SK-N-SH treated with all-trans-retinoic acid at 6 μM for 48 hours (cell line): ENCODE data around the gene HRK.

ENCODE experiments used
- ATAC-seq: fragments of 200-7000 bp; cut with Tn5 transposase; 3 replicates; pipeline ENCODE4 v1.9.1; 2020; ENCODE audit warnings: mild to moderate bottlenecking, moderate library complexity
- ARNTL ChIP-seq: fragments of 450-650 bp; formaldehyde crosslinking; IDR thresholded peaks from 2 replicates; pipeline ENCODE4 v1.5.0; 2020; ENCODE audit warnings: low read depth, mild to moderate bottlenecking, moderate library complexity, borderline replicate concordance
- BACH2 ChIP-seq: fragments of 250-450 bp; sonication (Bioruptor Pico); IDR thresholded peaks from 2 replicates; pipeline ENCODE4 v1.9.0; 2021; ENCODE audit warnings: mild to moderate bottlenecking, borderline replicate concordance
- CREB5 ChIP-seq: fragments of 250-450 bp; sonication (Bioruptor Pico); IDR thresholded peaks from 2 replicates; pipeline ENCODE4 v1.5.1; 2020; ENCODE audit warnings: low read depth, mild to moderate bottlenecking, moderate library complexity
- CSDC2 ChIP-seq: fragments of 250-450 bp; sonication (Bioruptor Pico); IDR thresholded peaks from 2 replicates; pipeline ENCODE4 v1.5.0; 2020; ENCODE audit warnings: mild to moderate bottlenecking, moderate library complexity
- ESRRG ChIP-seq: fragments of 250-450 bp; sonication (Bioruptor Pico); IDR thresholded peaks from 2 replicates; pipeline ENCODE4 v1.6.1; 2021; ENCODE audit warnings: mild to moderate bottlenecking
- GLIS3 ChIP-seq: fragments of 250-450 bp; sonication (Bioruptor Pico); IDR thresholded peaks from 2 replicates; pipeline ENCODE4 v1.5.0; 2020; ENCODE audit warnings: mild to moderate bottlenecking, moderate library complexity
- ISL1 ChIP-seq: fragments of 250-450 bp; sonication (Bioruptor Pico); IDR thresholded peaks from 2 replicates; pipeline ENCODE4 v2.1.2; 2022; ENCODE audit warnings: mild to moderate bottlenecking, moderate library complexity
- POU6F1 ChIP-seq: fragments of 250-450 bp; sonication (Bioruptor Pico); IDR thresholded peaks from 2 replicates; pipeline ENCODE4 v1.8.0; 2021; ENCODE audit warnings: low read depth, mild to moderate bottlenecking, moderate library complexity, borderline replicate concordance
- PPARA ChIP-seq: fragments of 250-450 bp; sonication (Bioruptor Pico); IDR thresholded peaks from 2 replicates; pipeline ENCODE4 v1.5.0; 2020; ENCODE audit warnings: mild to moderate bottlenecking, borderline replicate concordance
- RARB ChIP-seq: fragments of 250-450 bp; sonication (Bioruptor Pico); IDR thresholded peaks from 2 replicates; pipeline ENCODE4 v1.8.0; 2021; ENCODE audit warnings: mild to moderate bottlenecking, moderate library complexity
- TCF4 ChIP-seq: fragments of 250-450 bp; sonication (Bioruptor Pico); IDR thresholded peaks from 2 replicates; pipeline ENCODE4 v1.8.0; 2021; ENCODE audit warnings: mild to moderate bottlenecking, moderate library complexity, borderline replicate concordance
- TOX ChIP-seq: fragments of 250-450 bp; sonication (Bioruptor Pico); IDR thresholded peaks from 2 replicates; pipeline ENCODE4 v1.8.0; 2021; ENCODE audit warnings: mild to moderate bottlenecking, moderate library complexity, borderline replicate concordance
- TSHZ2 ChIP-seq: fragments of 250-450 bp; sonication (Bioruptor Pico); IDR thresholded peaks from 2 replicates; pipeline ENCODE4 v1.5.0; 2020; ENCODE audit warnings: mild to moderate bottlenecking, moderate library complexity
- ZC3H10 ChIP-seq: fragments of 250-450 bp; sonication (Bioruptor Pico); IDR thresholded peaks from 2 replicates; pipeline ENCODE4 v1.5.1; 2021; ENCODE audit warnings: mild to moderate bottlenecking, moderate library complexity
- ZFP3 ChIP-seq: fragments of 250-450 bp; sonication (Bioruptor Pico); IDR thresholded peaks from 2 replicates; pipeline ENCODE4 v1.5.0; 2020; ENCODE audit warnings: mild to moderate bottlenecking, moderate library complexity
- ZNF70 ChIP-seq: fragments of 450-650 bp; formaldehyde crosslinking; IDR thresholded peaks from 2 replicates; pipeline ENCODE4 v1.5.0; 2020; ENCODE audit warnings: mild to moderate bottlenecking, moderate library complexity
- ZNF8 ChIP-seq: fragments of 450-650 bp; formaldehyde crosslinking; IDR thresholded peaks from 2 replicates; pipeline ENCODE4 v1.5.0; 2020; ENCODE audit warnings: mild to moderate bottlenecking, moderate library complexity
- TF ChIP-seq, protein P1 (sequence below): fragments of 250-450 bp; sonication (Bioruptor Pico); IDR thresholded peaks from 2 replicates; pipeline ENCODE4 v1.8.0; 2020; ENCODE audit warnings: mild to moderate bottlenecking, moderate library complexity, borderline replicate concordance
- TF ChIP-seq, protein P2 (sequence below): fragments of 250-450 bp; sonication (Bioruptor Pico); IDR thresholded peaks from 2 replicates; pipeline ENCODE4 v1.5.1; 2021; ENCODE audit warnings: mild to moderate bottlenecking, moderate library complexity

The HRK gene

DNA sequence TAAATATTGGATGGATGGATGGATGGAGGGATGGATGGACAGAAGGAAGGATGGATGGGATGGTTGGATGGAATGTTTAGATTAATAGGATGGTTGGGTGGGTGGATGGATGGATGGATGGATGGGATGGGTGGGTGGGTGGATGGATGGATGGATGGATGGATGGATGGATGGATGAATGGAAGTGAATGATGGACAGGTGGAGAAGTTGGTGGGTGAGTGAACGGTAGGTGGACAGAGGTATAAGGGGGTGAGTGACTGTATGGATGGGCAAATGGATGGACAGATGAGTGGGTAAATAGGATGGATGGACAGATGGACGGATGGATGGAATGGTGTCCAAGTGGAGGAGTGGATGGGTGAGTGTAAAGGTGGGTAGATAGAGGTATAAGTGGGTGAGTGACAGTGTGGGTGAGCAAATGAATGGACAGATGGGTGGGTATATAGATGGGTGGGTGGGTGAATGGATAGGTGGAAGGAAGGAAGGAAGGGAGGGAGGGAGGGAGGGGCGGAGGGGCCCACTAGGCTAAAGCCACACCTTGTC lies 41.9 kb downstream of the HRK start:
- ATAC-seq, result no peak
- TF ChIP-seq GLIS3 (CRISPR knock-in tag) (no peak), CSDC2 (CRISPR knock-in tag) (no peak), POU6F1 (CRISPR knock-in tag) (no peak), ZFP3 (CRISPR knock-in tag) (no peak), ZNF70 (no peak), ESRRG (CRISPR knock-in tag) (no peak), RARB (CRISPR knock-in tag) (no peak)
- TF ChIP-seq, protein P1, sequence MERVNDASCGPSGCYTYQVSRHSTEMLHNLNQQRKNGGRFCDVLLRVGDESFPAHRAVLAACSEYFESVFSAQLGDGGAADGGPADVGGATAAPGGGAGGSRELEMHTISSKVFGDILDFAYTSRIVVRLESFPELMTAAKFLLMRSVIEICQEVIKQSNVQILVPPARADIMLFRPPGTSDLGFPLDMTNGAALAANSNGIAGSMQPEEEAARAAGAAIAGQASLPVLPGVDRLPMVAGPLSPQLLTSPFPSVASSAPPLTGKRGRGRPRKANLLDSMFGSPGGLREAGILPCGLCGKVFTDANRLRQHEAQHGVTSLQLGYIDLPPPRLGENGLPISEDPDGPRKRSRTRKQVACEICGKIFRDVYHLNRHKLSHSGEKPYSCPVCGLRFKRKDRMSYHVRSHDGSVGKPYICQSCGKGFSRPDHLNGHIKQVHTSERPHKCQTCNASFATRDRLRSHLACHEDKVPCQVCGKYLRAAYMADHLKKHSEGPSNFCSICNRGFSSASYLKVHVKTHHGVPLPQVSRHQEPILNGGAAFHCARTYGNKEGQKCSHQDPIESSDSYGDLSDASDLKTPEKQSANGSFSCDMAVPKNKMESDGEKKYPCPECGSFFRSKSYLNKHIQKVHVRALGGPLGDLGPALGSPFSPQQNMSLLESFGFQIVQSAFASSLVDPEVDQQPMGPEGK (CRISPR knock-in tag), result no peak

DNA sequence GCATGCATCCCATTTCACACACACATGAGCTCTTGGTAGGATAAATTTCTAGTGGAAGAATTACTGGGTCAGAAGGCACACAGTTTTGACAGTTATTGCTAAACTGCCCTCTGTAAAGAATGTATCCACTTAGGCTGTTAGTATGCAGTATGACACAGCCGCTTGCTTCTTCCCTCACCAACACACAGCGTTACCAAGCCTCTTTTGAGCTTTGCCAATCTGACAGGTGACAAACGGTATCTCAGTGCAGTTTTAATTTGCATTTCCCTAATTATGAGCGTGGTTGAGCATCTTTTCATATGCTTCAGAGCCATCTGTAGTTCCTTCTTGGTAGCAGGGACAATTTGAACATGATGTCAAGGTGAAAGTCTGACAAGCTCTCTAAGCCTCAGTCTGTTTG lies 42.9 kb downstream of the HRK start:
- no peak for ATAC-seq
- TF ChIP-seq ISL1 (CRISPR knock-in tag) (no peak), TCF4 (CRISPR knock-in tag) (no peak), ZNF70 (no peak), BACH2 (CRISPR knock-in tag) (no peak), ARNTL (CRISPR knock-in tag) (no peak), TOX (CRISPR knock-in tag) (no peak), ZC3H10 (CRISPR knock-in tag) (no peak), CREB5 (no peak), GLIS3 (CRISPR knock-in tag) (no peak), ZNF8 (CRISPR knock-in tag) (no peak), CSDC2 (CRISPR knock-in tag) (no peak)
- TF ChIP-seq, protein P2, sequence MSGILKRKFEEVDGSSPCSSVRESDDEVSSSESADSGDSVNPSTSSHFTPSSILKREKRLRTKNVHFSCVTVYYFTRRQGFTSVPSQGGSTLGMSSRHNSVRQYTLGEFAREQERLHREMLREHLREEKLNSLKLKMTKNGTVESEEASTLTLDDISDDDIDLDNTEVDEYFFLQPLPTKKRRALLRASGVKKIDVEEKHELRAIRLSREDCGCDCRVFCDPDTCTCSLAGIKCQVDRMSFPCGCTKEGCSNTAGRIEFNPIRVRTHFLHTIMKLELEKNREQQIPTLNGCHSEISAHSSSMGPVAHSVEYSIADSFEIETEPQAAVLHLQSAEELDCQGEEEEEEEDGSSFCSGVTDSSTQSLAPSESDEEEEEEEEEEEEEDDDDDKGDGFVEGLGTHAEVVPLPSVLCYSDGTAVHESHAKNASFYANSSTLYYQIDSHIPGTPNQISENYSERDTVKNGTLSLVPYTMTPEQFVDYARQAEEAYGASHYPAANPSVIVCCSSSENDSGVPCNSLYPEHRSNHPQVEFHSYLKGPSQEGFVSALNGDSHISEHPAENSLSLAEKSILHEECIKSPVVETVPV (CRISPR knock-in tag), result no peak
- TF ChIP-seq, all 23 proteins: peak for 0

GRCh38 chr12:116837097-116837496 lies 44.1 kb downstream of the HRK start:
- no peak for ATAC-seq
- no peak for TF ChIP-seq ZC3H10 (CRISPR knock-in tag)
- no peak for TF ChIP-seq ZNF70
- no peak for TF ChIP-seq GLIS3 (CRISPR knock-in tag)
- TF ChIP-seq PPARA (CRISPR knock-in tag), result no peak
- TF ChIP-seq RARB (CRISPR knock-in tag), result no peak
- TF ChIP-seq TSHZ2 (CRISPR knock-in tag), result no peak
- no peak for TF ChIP-seq ARNTL (CRISPR knock-in tag)
- TF ChIP-seq, protein P2 (CRISPR knock-in tag), result no peak
- no peak for TF ChIP-seq CREB5
- TF ChIP-seq ESRRG (CRISPR knock-in tag), result no peak
- no peak for TF ChIP-seq TOX (CRISPR knock-in tag)
- no peak for TF ChIP-seq ZFP3 (CRISPR knock-in tag)
- no peak for TF ChIP-seq ZNF8 (CRISPR knock-in tag)
